Measurements from ENCODE around the gene CHSY1. TPM values are rescaled to one million over a fixed set of nuclear protein-coding genes. Genes with fewer than 3 reads are reported as not detected.

Gene CHSY1
- total RNA-seq, 1 donor from 2014 or later = 23.3 TPM

DNA sequence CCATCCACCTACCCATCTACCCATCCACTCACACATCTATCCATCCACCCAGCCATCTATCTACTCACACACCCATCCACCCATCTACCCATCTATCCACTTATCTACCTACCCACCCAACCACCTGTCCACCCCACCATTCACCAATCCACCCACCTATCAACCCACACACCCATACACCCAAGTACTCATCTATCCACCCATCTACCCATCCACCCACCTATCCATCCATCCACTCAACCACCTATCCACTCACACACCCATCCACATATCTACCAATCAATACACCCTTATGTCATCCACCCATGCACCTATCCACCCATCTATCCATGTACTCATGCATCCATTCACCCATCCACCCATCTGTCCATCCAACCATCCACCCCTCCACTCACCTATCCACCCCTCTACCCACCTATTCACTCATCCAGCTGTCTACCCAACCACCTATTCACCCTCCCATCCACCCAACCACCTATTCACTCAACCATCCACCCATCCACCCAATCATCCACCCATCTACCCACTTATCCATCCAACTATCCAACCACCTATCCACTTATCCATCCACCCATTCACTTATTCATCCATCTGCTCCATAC lies 109.8 kb downstream of the CHSY1 start:
- Histone ChIP-seq H3F3A (ENCODE audit: low read depth) (no peaks in the 10 kb centered on the region), H3K27ac (no peak overlapping the region), H3K4me1 (peaks cover 5% of the 10 kb centered on the region), H4K20me1 (ENCODE audit: low read depth) (no peaks in the 10 kb centered on the region), H2AFZ (replicated peaks) (no peak overlapping the region), H3K36me3 (no peaks in the 10 kb centered on the region), H3K9me3 (ENCODE audit: low read depth) (no peaks in the 10 kb centered on the region), H3K79me2 (ENCODE audit: low read depth) (no peaks in the 10 kb centered on the region), H3K4me2 (no peak overlapping the region), H3K4me3 (no peak overlapping the region), H3K9ac (no peak overlapping the region), H3K27me3 (no peaks in the 10 kb centered on the region)
- TF ChIP-seq, protein P1, sequence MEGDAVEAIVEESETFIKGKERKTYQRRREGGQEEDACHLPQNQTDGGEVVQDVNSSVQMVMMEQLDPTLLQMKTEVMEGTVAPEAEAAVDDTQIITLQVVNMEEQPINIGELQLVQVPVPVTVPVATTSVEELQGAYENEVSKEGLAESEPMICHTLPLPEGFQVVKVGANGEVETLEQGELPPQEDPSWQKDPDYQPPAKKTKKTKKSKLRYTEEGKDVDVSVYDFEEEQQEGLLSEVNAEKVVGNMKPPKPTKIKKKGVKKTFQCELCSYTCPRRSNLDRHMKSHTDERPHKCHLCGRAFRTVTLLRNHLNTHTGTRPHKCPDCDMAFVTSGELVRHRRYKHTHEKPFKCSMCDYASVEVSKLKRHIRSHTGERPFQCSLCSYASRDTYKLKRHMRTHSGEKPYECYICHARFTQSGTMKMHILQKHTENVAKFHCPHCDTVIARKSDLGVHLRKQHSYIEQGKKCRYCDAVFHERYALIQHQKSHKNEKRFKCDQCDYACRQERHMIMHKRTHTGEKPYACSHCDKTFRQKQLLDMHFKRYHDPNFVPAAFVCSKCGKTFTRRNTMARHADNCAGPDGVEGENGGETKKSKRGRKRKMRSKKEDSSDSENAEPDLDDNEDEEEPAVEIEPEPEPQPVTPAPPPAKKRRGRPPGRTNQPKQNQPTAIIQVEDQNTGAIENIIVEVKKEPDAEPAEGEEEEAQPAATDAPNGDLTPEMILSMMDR (IDR thresholded peaks at IDR 0.05) = no peak
- TF ChIP-seq EZH2 (IDR thresholded peaks at IDR 0.05) = no peak
- TF ChIP-seq EZH2phosphoT487 (IDR thresholded peaks at IDR 0.05) = no peak
- Mint-ChIP-seq H3K9me3 (no peaks in the 10 kb centered on the region), H3K36me3 (no peaks in the 10 kb centered on the region), H3K4me1 (peaks cover 27% of the 10 kb centered on the region), H3K4me3 (no peak overlapping the region), H3K27ac (no peak overlapping the region), H3K27me3 (ENCODE audit: insufficient read depth, low read depth) (peaks cover 6% of the 10 kb centered on the region)
- no peak for DNase-seq (ENCODE audit: low spot score)

DNA sequence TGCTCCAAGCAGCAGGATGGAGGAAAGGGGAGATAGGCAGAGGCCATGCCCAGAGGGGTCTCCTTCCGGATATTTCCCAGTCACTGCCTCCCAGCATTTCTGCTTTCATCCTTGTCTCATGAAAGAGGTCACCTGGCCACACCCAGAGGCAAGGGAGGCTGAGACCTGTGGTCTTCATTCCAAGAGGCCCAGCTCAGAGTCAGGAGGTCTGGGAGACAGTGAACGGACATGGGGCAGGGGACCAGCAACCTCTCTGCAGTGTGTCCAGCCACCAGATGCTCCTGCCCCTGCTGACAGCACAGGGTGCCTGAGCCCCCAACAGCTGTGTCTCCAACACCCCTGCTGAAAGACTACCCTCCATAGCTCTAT lies 111.2 kb downstream of the CHSY1 start:
- Mint-ChIP-seq H3K4me3 (no peak overlapping the region), H3K9me3 (no peaks in the 10 kb centered on the region), H3K4me1 (peaks cover 28% of the 10 kb centered on the region), H3K36me3 (peaks cover 2% of the 10 kb centered on the region), H3K27ac (no peak overlapping the region), H3K27me3 (ENCODE audit: insufficient read depth, low read depth) (peaks cover 9% of the 10 kb centered on the region)
- Histone ChIP-seq H3K27me3 (no peaks in the 10 kb centered on the region), H3K9ac (no peak overlapping the region), H3K9me3 (ENCODE audit: low read depth) (no peaks in the 10 kb centered on the region), H3K4me2 (no peak overlapping the region), H3K36me3 (no peaks in the 10 kb centered on the region), H2AFZ (replicated peaks) (no peak overlapping the region), H3F3A (ENCODE audit: low read depth) (no peaks in the 10 kb centered on the region), H3K27ac (no peak overlapping the region), H4K20me1 (ENCODE audit: low read depth) (no peaks in the 10 kb centered on the region), H3K4me3 (no peak overlapping the region), H3K4me1 (peaks cover 5% of the 10 kb centered on the region), H3K79me2 (ENCODE audit: low read depth) (no peaks in the 10 kb centered on the region)
- TF ChIP-seq EZH2phosphoT487 (IDR thresholded peaks at IDR 0.05) = no peak
- TF ChIP-seq, protein P1 (IDR thresholded peaks at IDR 0.05) = no peak
- no peak for TF ChIP-seq EZH2 (IDR thresholded peaks at IDR 0.05)
- no peak for DNase-seq (ENCODE audit: low spot score)

DNA sequence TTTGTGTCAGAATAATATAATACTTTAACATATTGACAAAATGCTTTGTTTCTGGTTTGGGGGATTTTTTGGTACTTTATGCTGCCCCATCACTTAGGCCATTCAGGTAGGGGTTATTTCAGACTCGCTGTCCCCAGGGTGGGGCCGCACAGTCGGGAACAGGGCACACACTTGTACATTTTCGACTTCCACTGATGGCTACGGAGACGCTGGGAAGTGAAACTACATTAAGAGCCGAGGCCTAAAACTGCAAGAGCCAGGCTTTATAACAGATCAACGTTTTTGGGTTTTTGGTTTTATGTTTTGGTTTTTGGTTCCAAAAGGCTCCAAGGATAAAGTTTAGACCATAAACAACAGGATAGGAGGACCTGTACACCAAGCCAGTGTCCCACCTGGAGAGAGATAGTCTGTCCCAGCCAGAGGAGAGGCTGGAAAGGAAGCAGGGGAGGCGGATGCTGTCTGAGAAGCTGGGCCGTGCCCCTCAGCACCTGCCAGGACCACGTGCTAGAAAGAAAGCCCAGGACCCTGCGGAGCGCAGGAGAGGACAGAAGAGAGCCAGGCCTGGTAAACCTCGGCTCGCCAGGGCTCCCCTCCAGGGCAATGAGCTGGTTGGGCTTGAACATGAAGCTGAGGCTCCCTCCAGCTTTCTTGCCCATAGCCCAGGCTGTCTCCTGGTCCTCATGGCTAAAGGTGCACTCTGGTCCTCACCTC lies 111.7 kb downstream of the CHSY1 start:
- Mint-ChIP-seq H3K4me3 (no peak overlapping the region), H3K27ac (peak overlapping the region; percentile 64), H3K27me3 (ENCODE audit: insufficient read depth, low read depth) (peaks cover 9% of the 10 kb centered on the region), H3K4me1 (peaks cover 28% of the 10 kb centered on the region), H3K9me3 (no peaks in the 10 kb centered on the region), H3K36me3 (peaks cover 2% of the 10 kb centered on the region)
- H3K79me2 ChIP-seq (ENCODE audit: low read depth) = no peaks in the 10 kb centered on the region
- no peak overlapping the region for H3K4me3 ChIP-seq
- DNase-seq (ENCODE audit: low spot score) = no peak
- H3K27ac ChIP-seq = no peak overlapping the region
- H3K4me1 ChIP-seq = peaks cover 5% of the 10 kb centered on the region
- H2AFZ ChIP-seq (replicated peaks) = no peak overlapping the region
- H3K27me3 ChIP-seq = no peaks in the 10 kb centered on the region
- no peak overlapping the region for H3K9ac ChIP-seq
- H3K4me2 ChIP-seq = no peak overlapping the region
- H3K9me3 ChIP-seq (ENCODE audit: low read depth) = no peaks in the 10 kb centered on the region
- H3K36me3 ChIP-seq = no peaks in the 10 kb centered on the region
- H4K20me1 ChIP-seq (ENCODE audit: low read depth) = no peaks in the 10 kb centered on the region
- no peaks in the 10 kb centered on the region for H3F3A ChIP-seq (ENCODE audit: low read depth)
- TF ChIP-seq EZH2 (IDR thresholded peaks at IDR 0.05) (no peak), EZH2phosphoT487 (IDR thresholded peaks at IDR 0.05) (no peak)
- TF ChIP-seq, protein P1 (IDR thresholded peaks at IDR 0.05) = no peak

Data from neural progenitor cell (in vitro differentiated cells).